Umbilical cord (tissue), 2 donors: Measurements from ENCODE around the gene KLHL26. TPM values are rescaled to one million over a fixed set of nuclear protein-coding genes. Genes with fewer than 3 reads are reported as not detected.
"Not testable (repeated sequence)": the region's sequence is repeated elsewhere in the genome, so short reads cannot be mapped to it uniquely, and the experiment has no call there.

Experiments used
- DNase-seq: peaks from one replicate; pipeline ENCODE4 v3.0.0-alpha.2; 2015; ENCODE audit warnings: low spot score
- total RNA-seq: library from RNA; depleted of rRNA; stranded (reverse); fragments of >200 nt; gene quantifications from one replicate; pipeline ENCODE4 v1.2.3, GENCODE V29; 2014; ENCODE audit warnings: low replicate concordance; ENCODE audit not compliant: insufficient read depth

KLHL26 gene
- total RNA-seq, 1 donor from 2014 or later: 4.6 TPM

GRCh38 chr19:18662972-18663732, 26.3 kb downstream of the KLHL26 start:
- DNase-seq: no peak

- DNase-seq: no peak
Observed at GRCh38 chr19:18663940-18664530, 27.2 kb downstream of the KLHL26 start.

GRCh38 chr19:18665771-18666202, 29.0 kb downstream of the KLHL26 start:
- DNase-seq: no peak

- no peak for DNase-seq
Observed at GRCh38 chr19:18666317-18666716, 29.5 kb downstream of the KLHL26 start.

GRCh38 chr19:18666784-18667183, 30.0 kb downstream of the KLHL26 start:
- DNase-seq: no peak

GRCh38 chr19:18667531-18668251, 30.9 kb downstream of the KLHL26 start:
- DNase-seq: no peak

- no peak for DNase-seq
Observed at GRCh38 chr19:18668252-18668631, 31.4 kb downstream of the KLHL26 start.

GRCh38 chr19:18668744-18669523, 32.1 kb downstream of the KLHL26 start:
- DNase-seq: no peak

- DNase-seq: no peak
Observed at GRCh38 chr19:18669524-18669817, 32.6 kb downstream of the KLHL26 start.

- no peak for DNase-seq
Observed at GRCh38 chr19:18669883-18670282, 33.1 kb downstream of the KLHL26 start.

- DNase-seq: no peak
Observed at GRCh38 chr19:18670312-18670711, 33.5 kb downstream of the KLHL26 start.

GRCh38 chr19:18671303-18672043, 34.6 kb downstream of the KLHL26 start:
- DNase-seq: no peak

GRCh38 chr19:18672044-18672451, 35.2 kb downstream of the KLHL26 start:
- no peak for DNase-seq

GRCh38 chr19:18672606-18673337, 35.9 kb downstream of the KLHL26 start:
- peak; percentile 46 for DNase-seq

- no peak for DNase-seq
Observed at GRCh38 chr19:18674616-18675015, 37.8 kb downstream of the KLHL26 start.

- no peak for DNase-seq
Observed at GRCh38 chr19:18675779-18676178, 39.0 kb downstream of the KLHL26 start.

GRCh38 chr19:18676692-18677091, 39.9 kb downstream of the KLHL26 start:
- DNase-seq: no peak

GRCh38 chr19:18677156-18677555, 40.3 kb downstream of the KLHL26 start:
- peak; percentile 35 for DNase-seq

GRCh38 chr19:18680148-18680547, 43.3 kb downstream of the KLHL26 start:
- not testable (repeated sequence) for DNase-seq

- DNase-seq: no peak
Observed at GRCh38 chr19:18682807-18683108, 45.9 kb downstream of the KLHL26 start.
